ENCODE measurements around the gene ZNF488.

ZNF488 gene

DNA sequence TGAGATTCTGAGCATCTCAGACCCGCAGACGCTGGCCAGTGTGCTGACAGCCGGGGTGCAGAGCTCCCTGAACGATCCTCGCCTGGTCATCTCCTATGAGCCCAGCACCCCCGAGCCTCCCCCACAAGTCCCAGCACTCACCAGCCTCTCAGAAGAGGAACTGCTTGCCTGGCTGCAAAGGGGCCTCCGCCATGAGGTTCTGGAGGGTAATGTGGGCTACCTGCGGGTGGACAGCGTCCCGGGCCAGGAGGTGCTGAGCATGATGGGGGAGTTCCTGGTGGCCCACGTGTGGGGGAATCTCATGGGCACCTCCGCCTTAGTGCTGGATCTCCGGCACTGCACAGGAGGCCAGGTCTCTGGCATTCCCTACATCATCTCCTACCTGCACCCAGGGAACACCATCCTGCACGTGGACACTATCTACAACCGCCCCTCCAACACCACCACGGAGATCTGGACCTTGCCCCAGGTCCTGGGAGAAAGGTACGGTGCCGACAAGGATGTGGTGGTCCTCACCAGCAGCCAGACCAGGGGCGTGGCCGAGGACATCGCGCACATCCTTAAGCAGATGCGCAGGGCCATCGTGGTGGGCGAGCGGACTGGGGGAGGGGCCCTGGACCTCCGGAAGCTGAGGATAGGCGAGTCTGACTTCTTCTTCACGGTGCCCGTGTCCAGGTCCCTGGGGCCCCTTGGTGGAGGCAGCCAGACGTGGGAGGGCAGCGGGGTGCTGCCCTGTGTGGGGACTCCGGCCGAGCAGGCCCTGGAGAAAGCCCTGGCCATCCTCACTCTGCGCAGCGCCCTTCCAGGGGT lies 35.2 kb downstream of the ZNF488 start:
- no peak for DNase-seq (ENCODE audit: low spot score)

DNA sequence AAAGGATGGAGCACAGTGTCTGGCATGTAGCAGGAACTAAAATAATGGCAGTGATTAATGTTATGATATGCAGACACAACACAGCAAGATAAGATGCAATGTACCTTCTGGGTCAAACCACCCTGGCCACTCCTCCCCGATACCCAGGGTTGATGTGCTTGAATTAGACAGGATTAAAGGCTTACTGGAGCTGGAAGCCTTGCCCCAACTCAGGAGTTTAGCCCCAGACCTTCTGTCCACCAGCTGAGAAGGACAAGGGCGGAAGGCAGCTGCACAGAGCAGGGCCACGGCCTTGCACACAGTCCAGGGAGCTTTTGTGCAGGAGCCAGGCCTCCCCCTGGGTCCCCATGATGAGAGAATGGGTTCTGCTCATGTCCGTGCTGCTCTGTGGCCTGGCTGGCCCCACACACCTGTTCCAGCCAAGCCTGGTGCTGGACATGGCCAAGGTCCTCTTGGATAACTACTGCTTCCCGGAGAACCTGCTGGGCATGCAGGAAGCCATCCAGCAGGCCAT lies 35.9 kb downstream of the ZNF488 start, which contains the start of gene RBP3:
Gene RBP3, plus strand, starts transcription at position 226 of the 514 bp plus-strand sequence. Its CDS starts 122 bp downstream, at position 348.
- DNase-seq (ENCODE audit: low spot score): no peak

DNA sequence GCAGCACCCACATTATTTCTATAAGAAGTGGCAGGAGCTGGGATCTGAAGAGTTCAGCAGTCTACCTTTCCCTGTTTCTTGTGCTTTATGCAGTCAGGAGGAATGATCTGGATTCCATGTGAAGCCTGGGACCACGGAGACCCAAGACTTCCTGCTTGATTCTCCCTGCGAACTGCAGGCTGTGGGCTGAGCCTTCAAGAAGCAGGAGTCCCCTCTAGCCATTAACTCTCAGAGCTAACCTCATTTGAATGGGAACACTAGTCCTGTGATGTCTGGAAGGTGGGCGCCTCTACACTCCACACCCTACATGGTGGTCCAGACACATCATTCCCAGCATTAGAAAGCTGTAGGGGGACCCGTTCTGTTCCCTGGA lies 36.8 kb downstream of the ZNF488 start:
- DNase-seq (ENCODE audit: low spot score): no peak

DNA sequence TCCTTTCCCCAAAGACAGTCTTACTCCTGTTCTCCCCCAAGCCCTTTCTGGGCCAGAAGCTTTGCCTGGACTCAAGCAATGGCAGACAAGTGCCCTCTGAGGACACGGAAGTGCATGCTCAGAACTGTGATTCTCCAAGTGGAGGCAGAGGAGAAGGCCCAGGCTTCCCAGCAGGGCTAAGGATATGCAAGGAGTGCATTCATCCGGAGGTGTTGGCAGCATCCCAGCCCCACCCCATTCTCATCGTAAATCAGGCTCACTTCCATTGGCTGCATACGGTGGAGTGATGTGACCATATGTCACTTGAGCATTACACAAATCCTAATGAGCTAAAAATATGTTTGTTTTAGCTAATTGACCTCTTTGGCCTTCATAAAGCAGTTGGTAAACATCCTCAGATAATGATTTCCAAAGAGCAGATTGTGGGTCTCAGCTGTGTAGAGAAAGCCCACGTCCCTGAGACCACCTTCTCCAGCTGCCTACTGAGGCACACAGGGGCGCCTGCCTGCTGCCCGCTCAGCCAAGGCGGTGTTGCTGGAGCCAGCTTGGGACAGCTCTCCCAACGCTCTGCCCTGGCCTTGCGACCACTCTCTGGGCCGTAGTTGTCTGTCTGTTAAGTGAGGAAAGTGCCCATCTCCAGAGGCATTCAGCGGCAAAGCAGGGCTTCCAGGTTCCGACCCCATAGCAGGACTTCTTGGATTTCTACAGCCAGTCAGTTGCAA lies 37.4 kb downstream of the ZNF488 start:
- DNase-seq (ENCODE audit: low spot score): no peak

DNA sequence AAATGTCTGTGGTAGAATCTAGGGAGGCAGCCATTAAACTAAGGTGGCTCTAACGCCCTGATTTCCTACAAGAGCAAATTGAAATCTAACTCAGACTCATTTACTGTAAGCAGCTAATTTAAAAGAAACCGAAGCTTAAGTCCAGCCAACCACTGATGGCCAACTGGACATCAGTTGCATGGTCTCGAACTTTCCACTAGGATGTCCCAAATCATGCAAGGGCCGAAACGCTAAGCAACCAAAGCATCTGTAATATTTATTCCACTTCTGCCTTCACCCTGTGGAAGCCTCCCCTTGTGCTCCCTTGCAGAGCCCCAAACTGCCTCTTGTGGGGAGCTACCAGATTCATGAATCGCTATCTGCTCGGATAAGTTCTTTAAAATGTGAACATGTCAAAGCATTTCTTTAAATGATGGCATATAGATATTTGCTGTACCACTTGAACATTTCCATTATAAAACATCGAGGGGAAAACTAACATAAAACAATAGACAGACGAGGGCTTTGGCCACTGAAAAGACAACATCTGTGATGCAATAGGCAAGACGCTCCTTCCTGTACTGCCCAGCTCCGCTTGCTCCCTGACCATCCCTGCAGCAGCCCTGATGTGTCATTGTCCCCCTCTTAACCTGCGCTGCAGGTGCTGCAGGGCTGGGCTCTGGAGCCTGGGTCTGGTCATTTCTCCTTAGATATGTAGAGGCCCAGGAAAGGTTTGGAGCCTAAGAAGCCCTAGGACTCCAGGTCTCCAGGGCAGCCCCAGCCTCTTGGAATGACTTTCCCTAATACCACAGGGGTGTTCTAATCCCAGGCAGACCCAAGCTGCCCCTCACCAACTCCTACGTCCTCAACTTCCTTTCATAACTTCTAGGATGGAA lies 38.9 kb downstream of the ZNF488 start:
- DNase-seq (ENCODE audit: low spot score): no peak

DNA sequence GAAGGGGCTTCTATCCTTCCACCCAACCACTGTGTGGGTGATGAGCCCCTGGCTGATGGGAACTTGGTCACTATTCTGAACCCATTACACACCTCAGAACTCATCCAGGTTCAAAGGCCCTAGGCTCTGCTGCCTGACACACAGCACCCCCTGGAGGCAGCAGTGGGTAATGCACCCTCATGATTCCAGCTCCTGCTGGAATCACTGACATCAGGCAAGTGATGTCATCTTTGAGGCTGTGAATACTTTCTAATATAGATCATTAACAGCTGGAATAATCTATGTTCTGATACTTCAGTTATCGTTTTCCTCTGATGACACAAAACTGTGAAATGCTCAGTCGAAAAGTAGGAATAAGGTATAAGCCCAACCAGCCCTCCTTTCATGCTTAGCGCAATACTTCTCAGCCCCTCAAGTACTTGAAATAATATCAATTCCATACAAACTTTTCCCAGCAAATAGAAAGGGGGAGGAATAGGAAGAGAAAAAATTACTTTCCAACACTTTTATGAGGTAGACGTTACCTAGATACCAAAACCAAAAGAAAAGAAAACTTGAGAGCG lies 43.4 kb downstream of the ZNF488 start:
- no peak for DNase-seq (ENCODE audit: low spot score)

DNA sequence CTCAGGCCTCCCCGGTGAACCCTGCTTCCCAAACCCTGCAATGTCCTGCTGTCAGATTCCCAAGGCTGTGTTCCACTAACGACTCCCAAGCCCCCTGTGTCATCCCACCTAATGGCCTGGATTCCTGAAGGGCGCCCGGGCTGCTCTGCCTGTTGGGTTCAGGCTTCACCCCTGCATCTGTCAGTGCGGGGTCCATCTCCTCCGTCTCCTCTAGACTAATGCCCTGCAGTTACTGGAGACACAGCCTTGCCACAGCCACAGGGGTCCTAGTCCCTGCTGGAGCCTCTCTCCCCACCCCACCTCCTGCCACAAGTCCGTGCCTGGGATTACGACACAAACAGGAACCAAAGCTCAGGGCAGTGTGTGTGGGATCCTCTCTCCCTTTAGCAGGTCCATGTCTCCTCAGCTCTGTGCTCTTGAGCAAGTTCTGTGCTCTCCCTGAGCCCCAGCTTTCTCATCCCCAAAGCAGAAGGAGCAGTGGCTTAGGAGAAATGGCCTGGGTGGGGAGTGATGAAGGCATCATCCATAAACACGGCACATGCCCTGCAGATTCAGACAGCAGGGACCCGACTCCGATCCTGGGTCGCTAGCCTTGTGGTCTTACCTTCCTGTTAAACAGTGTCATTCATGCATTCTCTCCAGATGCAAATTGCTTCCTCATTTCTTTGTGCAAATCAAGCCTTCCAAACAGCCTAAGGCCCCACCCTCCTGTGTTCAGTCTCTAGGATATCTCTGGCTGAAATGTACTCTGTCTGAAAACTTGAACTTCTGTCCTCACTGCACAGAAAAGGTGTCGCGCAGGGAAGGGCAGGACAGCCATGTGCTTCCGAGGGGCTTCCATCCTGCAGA lies 44.1 kb downstream of the ZNF488 start:
- no peak for DNase-seq (ENCODE audit: low spot score)

DNA sequence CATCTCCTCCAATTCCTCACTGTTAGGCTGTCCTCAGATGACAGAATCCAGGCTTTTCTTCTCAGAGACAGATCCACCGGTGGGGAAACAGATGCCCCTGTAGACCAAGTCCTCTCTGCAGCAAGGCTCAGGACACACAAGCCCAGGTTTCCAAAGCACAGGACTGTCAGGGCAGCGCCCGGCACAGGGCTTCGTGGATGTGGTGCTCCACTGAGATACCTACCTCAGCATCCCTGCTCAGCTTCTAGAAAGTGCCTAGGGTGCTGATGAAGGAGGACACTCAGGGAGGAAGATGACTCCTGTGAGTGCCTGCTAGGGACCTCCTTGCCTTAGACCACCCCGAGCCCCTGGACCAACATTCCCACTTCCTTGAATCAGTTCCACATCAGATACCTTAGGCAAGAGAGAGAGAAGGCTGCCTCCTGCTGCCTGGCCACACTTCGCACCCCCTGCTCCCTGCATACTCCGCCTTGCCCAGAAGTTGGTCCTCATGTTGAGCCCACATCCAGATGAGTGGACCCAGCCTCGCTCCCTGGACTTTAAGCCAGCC lies 44.8 kb downstream of the ZNF488 start:
- DNase-seq (ENCODE audit: low spot score): no peak

DNA sequence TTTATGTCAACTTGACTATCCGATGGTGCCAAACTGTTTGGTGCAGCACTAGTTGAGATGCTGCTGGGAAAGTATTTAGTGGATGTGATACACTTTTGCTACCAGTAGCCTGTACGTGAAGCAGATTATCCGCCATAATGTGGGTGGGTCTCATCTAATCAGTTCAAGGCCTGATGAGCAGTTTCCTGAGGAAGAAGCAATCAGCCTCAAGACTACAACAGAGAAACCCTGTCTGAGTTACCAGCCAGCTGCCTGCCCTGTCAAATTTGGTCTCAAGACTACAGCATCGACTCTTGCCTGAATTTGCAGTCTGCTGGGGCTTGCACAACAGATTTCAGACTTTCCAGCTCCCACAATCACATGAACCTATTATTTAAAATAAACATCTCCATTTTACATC lies 46.8 kb downstream of the ZNF488 start:
- DNase-seq (ENCODE audit: low spot score): no peak

DNA sequence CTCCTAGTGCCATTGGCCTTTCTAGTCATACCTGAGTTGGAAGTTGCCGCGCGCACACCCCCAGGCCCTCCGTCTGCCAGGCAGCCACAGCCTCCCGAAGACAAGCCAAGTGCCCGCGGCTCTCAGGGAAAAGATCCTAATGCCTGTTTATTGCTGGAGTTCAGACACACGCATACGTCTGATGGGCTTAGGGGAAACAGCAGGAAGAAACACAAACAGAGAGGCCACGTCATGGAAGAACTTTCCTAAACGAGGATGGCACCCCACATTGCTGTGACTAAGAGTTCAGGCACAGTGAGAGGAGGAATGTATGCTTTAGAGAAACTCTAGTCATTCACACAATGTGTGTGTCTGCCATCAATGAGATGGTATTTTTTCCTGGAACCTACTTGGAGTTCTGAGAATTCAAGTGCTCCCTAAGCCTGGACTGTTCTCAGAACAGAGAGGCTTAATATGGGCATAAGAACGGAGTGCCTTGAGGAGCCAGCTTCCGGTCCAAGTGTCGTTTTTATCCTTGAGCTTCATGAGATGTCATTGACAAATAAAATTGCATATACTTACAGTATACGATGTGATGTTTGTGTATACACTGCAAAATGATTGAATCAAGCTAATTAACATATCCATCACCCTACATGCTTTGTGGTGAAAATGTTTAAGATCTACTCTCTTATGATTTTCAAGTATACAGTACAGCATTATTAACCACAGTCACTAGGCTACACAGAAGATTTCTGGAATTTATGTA lies 47.5 kb downstream of the ZNF488 start:
- DNase-seq (ENCODE audit: low spot score): no peak

DNA sequence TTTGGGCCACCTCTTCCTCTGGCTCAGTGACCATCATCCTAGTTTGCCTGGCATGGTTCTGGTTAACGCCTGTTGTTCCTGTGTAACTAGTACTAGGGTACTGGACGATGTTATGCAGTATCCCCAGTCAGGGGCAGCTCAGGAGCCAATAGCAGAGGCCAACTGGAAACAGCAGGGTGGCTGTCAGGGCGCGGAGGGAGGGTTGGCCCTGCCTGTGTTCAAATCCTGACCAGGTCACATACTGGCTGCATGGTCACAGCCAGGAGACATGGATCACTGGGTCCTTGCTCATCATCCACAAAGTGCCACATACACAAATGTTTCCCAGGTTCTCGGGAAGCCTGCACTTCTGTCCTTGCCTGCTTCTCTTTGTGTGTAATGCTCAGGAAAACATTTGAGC lies 48.2 kb downstream of the ZNF488 start:
- no peak for DNase-seq (ENCODE audit: low spot score)

DNA sequence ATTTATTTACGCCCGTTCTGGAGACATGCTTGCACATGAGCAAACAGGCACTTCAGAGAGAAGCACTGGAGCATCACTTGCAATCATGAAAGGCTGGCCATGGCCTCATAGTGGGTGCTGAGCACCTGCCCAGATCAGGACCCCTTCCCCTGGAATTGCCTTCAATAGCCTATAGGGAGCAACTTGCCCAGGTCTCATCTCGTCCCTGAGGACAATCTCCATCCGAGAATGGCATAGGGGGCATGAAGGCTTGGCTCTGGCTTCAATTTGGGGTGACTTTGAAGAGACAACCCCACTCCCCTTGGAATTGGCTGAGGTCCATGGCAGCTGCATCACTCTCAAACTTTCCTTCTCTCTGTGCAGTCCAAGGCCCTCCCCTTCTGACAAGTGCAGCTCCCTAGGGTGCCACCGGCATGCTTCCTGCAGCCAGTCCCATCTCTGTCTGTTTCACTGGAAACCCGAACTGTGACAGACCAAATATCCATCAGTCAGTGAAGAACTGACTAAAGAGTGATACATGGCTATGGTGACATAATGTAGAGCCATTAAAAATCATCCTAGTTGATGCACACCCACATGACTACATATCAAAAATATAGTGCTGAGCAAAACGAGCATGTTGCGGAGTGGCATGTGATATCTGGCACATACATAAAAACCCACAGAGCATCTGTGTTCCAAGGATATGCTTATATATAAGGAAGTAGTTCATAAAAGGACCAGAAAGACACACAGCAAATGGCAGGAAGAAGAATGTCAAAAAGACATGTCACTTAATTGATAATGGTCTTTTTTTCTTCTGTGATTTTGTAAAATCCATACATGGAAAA lies 49.4 kb downstream of the ZNF488 start:
- DNase-seq (ENCODE audit: low spot score): no peak

DNA sequence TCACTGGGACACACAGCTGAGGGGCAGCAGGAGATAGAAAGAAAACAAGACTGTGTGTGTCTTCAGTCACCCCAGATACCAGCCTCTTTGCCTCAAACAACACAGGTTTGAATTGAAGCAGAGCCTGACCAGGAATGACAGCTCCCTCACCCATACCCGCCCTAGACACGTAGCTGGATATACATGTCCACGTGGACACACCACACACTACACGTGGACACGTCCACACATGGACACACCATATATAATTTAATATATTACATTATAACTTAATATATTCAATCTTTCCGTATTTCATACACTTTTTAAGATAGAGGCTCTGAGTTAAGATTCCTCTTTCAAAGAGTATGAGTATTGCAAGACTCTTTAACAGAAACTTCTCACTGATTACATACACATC lies 50.6 kb downstream of the ZNF488 start:
- no peak for DNase-seq (ENCODE audit: low spot score)

DNA sequence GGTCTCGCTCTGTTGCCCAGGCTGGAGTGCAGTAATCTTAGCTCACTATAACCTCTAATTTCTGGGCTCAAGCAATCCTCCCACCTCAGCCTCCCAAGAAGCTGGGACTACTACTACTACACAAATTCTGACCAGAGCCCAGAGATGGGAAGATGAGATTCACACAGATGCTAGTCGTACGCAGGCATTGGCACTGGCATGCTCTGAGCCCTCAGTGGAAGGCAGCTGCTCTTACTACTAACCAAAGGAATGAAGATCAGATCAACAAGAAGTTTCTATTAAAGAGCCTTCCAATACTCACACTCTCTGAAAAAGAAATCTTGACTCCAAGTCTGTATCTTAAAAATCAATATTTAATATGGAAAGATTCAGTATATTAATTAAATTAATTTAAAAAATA lies 51.1 kb downstream of the ZNF488 start:
- DNase-seq (ENCODE audit: low spot score): no peak

DNA sequence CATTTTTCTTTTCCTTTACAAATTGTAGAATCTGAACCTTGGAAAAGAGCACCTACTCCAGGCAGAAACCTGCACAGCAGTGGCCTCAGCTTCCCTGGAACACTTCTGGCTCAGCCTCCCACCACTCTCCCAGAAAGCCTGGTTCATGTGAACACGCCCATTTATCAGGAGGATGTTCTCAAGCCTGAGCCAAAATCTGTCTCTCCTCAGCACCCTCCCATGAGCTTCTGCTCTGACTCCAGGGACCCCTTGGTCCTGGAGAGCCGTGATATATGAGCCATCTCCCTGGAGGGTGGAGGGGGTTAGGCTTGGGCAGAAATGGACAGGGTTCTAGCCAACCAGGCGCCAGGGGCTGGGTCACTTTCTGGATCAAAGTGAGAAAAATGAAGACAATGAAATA lies 51.7 kb downstream of the ZNF488 start:
- no peak for DNase-seq (ENCODE audit: low spot score)

DNA sequence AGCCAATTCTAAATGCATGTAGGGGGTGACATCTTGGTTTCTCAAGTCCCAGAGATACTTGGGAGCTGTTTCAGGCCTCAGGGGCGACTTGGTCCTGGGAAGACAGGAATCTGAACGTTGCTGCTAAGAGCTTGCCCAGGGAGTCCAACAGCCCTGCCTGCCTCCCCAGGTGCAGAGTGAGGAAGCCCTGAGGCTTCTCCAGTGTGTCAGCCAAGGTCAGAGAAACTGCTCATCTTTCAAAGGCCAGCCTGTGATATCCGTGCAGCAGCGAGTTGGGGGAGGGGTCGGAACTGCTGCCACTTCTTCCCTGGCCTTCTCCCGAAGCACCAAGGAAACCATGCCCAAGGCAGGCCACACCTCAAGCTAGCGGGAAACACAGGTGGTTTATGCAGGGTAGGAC lies 52.1 kb downstream of the ZNF488 start:
- DNase-seq (ENCODE audit: low spot score): no peak

DNA sequence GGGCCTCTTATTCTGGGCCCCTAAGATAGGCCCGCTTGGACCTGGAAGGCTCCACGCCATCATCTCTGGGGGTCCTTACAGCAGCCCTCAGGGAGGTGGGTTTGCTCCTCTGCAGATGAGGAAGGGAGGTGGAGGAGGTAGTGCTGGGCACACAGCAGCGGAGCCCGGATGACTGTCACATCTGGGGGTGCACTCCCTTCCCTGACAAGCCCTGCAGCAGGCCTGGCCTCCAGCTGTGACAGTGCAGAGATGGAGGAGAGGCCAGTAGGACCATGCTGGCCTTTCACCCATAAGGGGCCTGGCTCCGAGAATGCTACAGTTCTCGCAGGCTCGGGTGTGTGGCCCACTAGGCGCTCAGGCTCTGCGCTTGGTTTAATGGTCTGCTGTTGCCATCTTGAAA lies 52.6 kb downstream of the ZNF488 start:
- DNase-seq (ENCODE audit: low spot score): no peak

DNA sequence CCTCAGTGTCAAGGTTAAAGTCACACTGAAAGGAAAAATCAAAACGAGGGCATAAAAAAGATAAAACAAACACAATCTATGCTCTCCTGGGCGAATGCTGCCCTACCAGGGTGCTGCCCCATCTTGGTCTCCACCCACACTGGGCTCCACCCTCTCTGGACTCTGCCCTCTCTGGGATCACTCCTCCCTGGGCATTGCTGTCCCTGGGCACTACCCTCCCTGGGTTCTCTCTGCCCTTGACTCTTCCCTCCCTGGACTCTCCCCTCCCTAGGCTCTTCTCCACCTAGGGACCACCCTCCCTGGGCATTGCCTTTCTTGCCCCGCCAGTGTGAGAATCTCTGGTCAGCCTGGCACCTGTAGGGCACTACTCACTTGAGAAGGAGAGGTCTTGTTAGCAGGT lies 53.3 kb downstream of the ZNF488 start:
- no peak for DNase-seq (ENCODE audit: low spot score)

DNA sequence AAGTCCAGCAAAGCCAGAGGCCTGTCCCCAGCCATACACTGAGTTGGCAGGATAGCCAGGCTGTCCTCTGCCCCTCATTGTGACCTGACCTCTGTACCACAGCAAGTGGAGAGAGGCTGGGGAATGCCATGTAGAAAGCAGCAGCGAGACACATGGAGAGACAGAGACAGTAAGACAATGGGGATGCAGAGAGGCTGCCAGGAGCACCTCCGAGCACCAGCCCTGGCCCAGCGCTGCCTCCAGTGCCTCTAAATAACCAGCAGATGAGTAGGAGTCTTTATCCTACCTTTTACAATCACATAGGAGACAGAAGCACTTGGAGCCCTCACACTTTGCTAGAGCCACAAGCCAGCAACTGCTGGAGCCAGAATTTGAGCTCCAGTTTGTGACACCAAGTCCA lies 53.7 kb downstream of the ZNF488 start:
- DNase-seq (ENCODE audit: low spot score): no peak
